ENCODE data around the gene GLB1L. TPM values are rescaled to one million over a fixed set of nuclear protein-coding genes. Genes with fewer than 3 reads are reported as not detected.
A peak's percentile ranks its signal among the peaks of the same experiment; 100 is the strongest.

Gene GLB1L
- total RNA-seq, 3 donors from 2014 or later = 10.2 to 15.7 (median 11.8) TPM

DNA sequence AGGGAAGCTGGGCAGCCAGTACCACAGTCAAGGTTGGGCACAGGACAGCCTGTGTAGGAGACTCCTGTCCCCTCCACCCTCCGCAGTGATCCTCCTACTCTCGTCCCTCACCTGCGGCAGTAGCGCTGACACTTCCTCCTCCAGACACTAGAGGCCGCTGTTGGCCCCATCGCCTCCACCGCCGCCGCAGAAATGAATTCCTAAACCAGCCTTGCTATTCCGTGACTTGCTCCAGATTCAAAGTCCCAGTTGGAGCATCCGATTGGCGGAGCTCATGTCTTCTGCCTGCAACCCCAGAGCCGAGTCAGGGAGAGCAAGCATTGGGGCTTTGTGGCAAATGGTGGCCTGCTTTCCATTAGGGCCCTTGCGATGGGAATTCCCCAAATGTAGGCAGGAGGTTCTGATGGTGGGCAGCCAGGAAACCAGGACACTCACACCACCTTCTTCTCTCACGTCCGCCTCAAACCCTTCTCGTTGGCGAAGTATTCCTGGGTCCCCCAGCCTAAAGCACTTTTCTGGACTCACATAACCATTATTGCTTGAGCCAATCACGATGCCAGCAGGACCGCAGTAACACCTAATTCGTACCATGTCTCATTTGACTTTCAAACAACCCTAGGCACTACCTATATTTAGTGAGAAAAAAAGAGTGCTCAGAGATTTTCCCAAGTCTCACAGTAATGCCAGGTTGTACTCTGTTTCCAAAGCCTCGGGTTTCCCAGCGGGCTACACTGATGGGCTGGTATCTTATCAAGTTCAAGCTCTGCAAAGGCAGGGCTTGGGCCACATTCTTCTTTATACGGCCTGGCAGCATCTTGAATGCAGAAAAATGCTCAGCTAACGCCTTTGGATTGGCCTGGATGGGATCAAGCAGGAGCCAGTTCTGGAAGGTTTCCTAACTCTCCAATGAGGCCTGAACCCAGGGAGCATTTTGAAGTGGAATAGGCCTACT lies 32.7 kb upstream of the GLB1L start:
- intact Hi-C loops (cut with DNase I; ENCODE audit: low total_unique reads) = loop anchor here (2.0 kb wide), 1 partner anchor 41 kb away; no protein-coding TSS in a partner anchor
- H3K4me1 ChIP-seq = peaks cover 13 to 16% of the 10 kb centered on the region in 2 donors
- H3K27me3 ChIP-seq = no peaks in the 10 kb centered on the region
- H3K36me3 ChIP-seq = no peaks in the 10 kb centered on the region
- TF ChIP-seq POLR2AphosphoS5 (IDR thresholded peaks at IDR 0.05) (peak in 1 of 3 donors; percentile 37), POLR2A (IDR thresholded peaks at IDR 0.05) (no peak)
- TF ChIP-seq, protein P1, sequence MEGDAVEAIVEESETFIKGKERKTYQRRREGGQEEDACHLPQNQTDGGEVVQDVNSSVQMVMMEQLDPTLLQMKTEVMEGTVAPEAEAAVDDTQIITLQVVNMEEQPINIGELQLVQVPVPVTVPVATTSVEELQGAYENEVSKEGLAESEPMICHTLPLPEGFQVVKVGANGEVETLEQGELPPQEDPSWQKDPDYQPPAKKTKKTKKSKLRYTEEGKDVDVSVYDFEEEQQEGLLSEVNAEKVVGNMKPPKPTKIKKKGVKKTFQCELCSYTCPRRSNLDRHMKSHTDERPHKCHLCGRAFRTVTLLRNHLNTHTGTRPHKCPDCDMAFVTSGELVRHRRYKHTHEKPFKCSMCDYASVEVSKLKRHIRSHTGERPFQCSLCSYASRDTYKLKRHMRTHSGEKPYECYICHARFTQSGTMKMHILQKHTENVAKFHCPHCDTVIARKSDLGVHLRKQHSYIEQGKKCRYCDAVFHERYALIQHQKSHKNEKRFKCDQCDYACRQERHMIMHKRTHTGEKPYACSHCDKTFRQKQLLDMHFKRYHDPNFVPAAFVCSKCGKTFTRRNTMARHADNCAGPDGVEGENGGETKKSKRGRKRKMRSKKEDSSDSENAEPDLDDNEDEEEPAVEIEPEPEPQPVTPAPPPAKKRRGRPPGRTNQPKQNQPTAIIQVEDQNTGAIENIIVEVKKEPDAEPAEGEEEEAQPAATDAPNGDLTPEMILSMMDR (IDR thresholded peaks at IDR 0.05) = peak; percentile 88 to 98 (median 91)
- peak overlapping the region in 2 of 3 donors; percentile 13 to 87 for H3K4me3 ChIP-seq
- DNase-seq (ENCODE audit: low spot score in 2 of 2) = peak; percentile 77 to 87
- no peaks in the 10 kb centered on the region for H3K9me3 ChIP-seq
- peak overlapping the region; percentile 98 for H3K27ac ChIP-seq

DNA sequence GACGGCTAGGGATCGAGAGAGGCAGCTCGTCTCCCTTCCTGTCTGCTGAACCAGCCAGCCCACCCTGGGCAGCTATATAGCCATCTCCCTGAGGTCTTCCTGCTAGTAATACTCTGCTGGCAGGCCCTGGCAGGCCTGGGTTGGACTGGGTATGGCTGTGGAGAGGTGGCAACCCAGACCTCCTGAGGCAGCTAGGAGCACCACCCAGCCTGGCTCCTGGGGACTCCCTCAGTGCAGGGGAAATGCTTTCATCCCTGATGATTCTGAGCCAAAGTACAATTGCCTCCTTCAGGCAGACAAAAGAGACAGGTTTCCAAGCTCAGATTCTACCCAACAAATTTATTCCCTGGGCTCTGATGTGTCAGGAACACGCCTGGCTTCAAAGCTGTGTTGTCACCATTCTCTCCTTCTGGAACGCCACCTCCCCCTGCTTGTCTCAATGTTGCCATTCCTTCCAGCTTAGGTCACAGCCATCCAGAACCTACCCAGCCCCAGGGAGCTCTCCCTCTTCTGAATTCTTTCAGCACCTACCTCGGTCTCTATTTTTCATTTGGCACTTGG lies 29.2 kb upstream of the GLB1L start:
- peak overlapping the region; percentile 98 for H3K27ac ChIP-seq
- intact Hi-C loops (cut with DNase I; ENCODE audit: low total_unique reads) = no loop called here
- H3K4me3 ChIP-seq = peak overlapping the region in 1 of 3 donors; percentile 44
- H3K36me3 ChIP-seq = no peaks in the 10 kb centered on the region
- no peaks in the 10 kb centered on the region for H3K9me3 ChIP-seq
- TF ChIP-seq, protein P1 (IDR thresholded peaks at IDR 0.05) = no peak
- TF ChIP-seq POLR2AphosphoS5 (IDR thresholded peaks at IDR 0.05) = peak in 1 of 3 donors; percentile 32
- DNase-seq (ENCODE audit: low spot score in 2 of 2) = peak in 1 of 2 donors; percentile 88
- H3K27me3 ChIP-seq = no peaks in the 10 kb centered on the region
- H3K4me1 ChIP-seq = peaks cover 8 to 9% of the 10 kb centered on the region in 2 donors

DNA sequence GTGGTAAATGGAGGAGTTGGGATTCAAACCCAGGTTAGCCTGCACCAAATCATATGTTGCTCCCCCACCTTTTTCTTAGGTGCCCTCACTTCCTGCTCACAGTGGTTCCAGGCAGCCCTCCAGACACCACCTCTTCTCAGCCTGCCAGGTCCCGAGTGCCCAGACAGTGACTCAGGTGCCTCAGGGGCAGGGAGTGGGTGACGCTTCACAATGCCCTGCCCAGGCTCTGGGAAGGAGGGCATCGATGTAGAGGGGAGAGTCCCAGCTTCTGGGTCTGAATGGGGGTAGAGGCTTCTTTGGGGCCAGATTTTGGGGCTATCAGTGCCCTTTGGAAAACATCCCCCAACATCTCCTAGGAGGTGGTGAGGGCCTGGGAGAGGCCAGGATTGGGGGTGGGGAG lies 28.7 kb upstream of the GLB1L start:
- H3K4me1 ChIP-seq = peaks cover 8 to 9% of the 10 kb centered on the region in 2 donors
- intact Hi-C loops (cut with DNase I; ENCODE audit: low total_unique reads) = no loop called here
- H3K27me3 ChIP-seq = no peaks in the 10 kb centered on the region
- H3K9me3 ChIP-seq = no peaks in the 10 kb centered on the region
- peak overlapping the region in 1 of 3 donors; percentile 44 for H3K4me3 ChIP-seq
- H3K27ac ChIP-seq = peak overlapping the region; percentile 98
- TF ChIP-seq POLR2AphosphoS5 (IDR thresholded peaks at IDR 0.05) = peak in 1 of 3 donors; percentile 46
- TF ChIP-seq POLR2A (IDR thresholded peaks at IDR 0.05) = no peak
- TF ChIP-seq, protein P1 (IDR thresholded peaks at IDR 0.05) = no peak
- H3K36me3 ChIP-seq = no peaks in the 10 kb centered on the region
- peak; percentile 74 to 91 for DNase-seq (ENCODE audit: low spot score in 2 of 2)

DNA sequence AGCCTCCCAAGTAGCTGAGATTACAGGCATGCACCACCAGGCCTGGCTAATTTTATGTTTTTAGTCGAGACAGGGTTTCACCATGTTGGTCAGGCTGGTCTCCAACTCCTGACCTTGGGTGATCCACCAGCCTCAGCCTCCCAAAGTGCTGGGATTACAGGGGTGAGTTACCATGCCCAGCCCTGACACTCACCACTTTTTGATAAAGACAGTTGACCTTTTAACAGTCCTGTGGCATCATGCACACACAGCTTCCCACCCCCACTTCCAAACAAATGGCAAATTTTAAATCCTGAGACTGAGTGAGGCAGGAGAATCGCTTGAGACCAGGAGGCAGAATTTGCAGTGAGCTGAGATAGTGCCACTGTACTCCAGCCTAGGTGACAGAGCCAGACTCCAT lies 27.8 kb upstream of the GLB1L start:
- H3K9me3 ChIP-seq = no peaks in the 10 kb centered on the region
- peaks cover 1 to 3% of the 10 kb centered on the region in 2 donors for H3K4me1 ChIP-seq
- H3K36me3 ChIP-seq = no peaks in the 10 kb centered on the region
- intact Hi-C loops (cut with DNase I; ENCODE audit: low total_unique reads) = no loop called here
- H3K27ac ChIP-seq = no peak overlapping the region
- TF ChIP-seq POLR2A (IDR thresholded peaks at IDR 0.05) = no peak
- TF ChIP-seq, protein P1 (IDR thresholded peaks at IDR 0.05) = no peak
- TF ChIP-seq POLR2AphosphoS5 (IDR thresholded peaks at IDR 0.05) = no peak
- H3K4me3 ChIP-seq = no peak overlapping the region
- no peaks in the 10 kb centered on the region for H3K27me3 ChIP-seq
- DNase-seq (ENCODE audit: low spot score in 2 of 2) = no peak

DNA sequence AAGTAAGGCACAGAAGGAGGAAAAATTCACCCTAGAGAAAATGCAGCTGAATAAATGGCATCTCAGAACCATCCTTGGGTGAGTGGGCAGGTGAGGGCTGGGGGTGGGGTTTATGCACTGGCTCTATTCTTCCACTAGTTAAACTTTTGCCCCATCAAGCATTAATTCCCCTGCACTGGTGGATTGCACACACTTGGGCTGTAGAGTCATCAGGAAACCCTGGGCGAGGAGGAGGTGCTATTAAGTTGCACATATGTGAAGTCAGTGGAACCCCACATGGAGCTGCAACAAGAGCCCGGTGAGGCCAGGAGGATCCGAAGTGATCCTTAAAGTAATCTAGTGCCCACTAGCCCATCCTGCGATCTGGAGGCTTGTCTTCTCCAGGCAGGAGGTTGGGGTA lies 27.1 kb upstream of the GLB1L start:
- Histone ChIP-seq H3K4me1 (no peaks in the 10 kb centered on the region), H3K36me3 (no peaks in the 10 kb centered on the region), H3K4me3 (no peak overlapping the region), H3K27ac (no peak overlapping the region), H3K27me3 (no peaks in the 10 kb centered on the region), H3K9me3 (no peaks in the 10 kb centered on the region)
- intact Hi-C loops (cut with DNase I; ENCODE audit: low total_unique reads) = no loop called here
- no peak for DNase-seq (ENCODE audit: low spot score in 2 of 2)
- TF ChIP-seq POLR2AphosphoS5 (IDR thresholded peaks at IDR 0.05) (no peak), POLR2A (IDR thresholded peaks at IDR 0.05) (no peak)
- TF ChIP-seq, protein P1 (IDR thresholded peaks at IDR 0.05) = no peak
